IMR-90 (cell line): ENCODE data around the gene OR1M1. TPM values are rescaled to one million over a fixed set of nuclear protein-coding genes. Genes with fewer than 3 reads are reported as not detected.

Experiments used
- ATAC-seq: fragments of 200-7000 bp; cut with Tn5 transposase; 2 replicates; pipeline ENCODE4 v1.9.1; 2020; ENCODE audit warnings: low read depth, mild to moderate bottlenecking, moderate library complexity
- BruUV-seq: library from RNA; stranded (reverse); fragments of 400-500 nt; replicated peaks from 2 replicates; lab custom pipeline; 2021; lab: Mats Ljungman, UMichigan
- CTCF ChIA-PET: fragments of 300-600 bp; formaldehyde crosslinking; extraction: SDS; loops from one replicate; lab custom pipeline; 2021; ENCODE audit warnings: antibody characterized with exemption; lab: Yijun Ruan, JAX
- POLR2A ChIA-PET: fragments of 300-600 bp; sonication (Branson Sonifier 250); formaldehyde crosslinking; loops from one replicate; lab custom pipeline; 2022; ENCODE audit warnings: antibody characterized with exemption; ENCODE audit not compliant: unreplicated experiment; lab: Charles Lee
- DNase-seq: peaks from one replicate; pipeline ENCODE4 v3.0.0; 2013
- H2AFZ ChIP-seq: replicated peaks from 2 replicates; pipeline ENCODE3; 2013; ENCODE audit warnings: low read length, mild to moderate bottlenecking; ENCODE audit not compliant: poor library complexity
- H2AK5ac ChIP-seq: 2 replicates; pipeline ENCODE4 v1.6.1; 2013; ENCODE audit warnings: low read depth, low read length, inconsistent platforms
- H2AK9ac ChIP-seq: replicated peaks from 2 replicates; pipeline ENCODE3; 2013; ENCODE audit warnings: mild to moderate bottlenecking, low read depth, low read length, moderate library complexity; ENCODE audit not compliant: poor library complexity
- H2BK120ac ChIP-seq: 2 replicates; pipeline ENCODE4 v1.6.1; 2013; ENCODE audit warnings: low read depth, low read length, inconsistent platforms
- H2BK15ac ChIP-seq: 3 replicates; pipeline ENCODE4 v1.6.1; 2013; ENCODE audit warnings: low read depth, low read length, inconsistent platforms
- H2BK20ac ChIP-seq: 2 replicates; pipeline ENCODE4 v1.6.1; 2013; ENCODE audit warnings: low read depth, mild to moderate bottlenecking, inconsistent platforms, low read length, moderate library complexity
- H2BK5ac ChIP-seq: 2 replicates; pipeline ENCODE4 v1.6.1; 2013; ENCODE audit warnings: mild to moderate bottlenecking, low read depth, low read length, inconsistent platforms; ENCODE audit not compliant: poor library complexity, severe bottlenecking
- H3K14ac ChIP-seq: replicated peaks from 2 replicates; pipeline ENCODE4 v1.6.1; 2013; ENCODE audit warnings: low read depth, low read length, inconsistent platforms
- H3K18ac ChIP-seq: 2 replicates; pipeline ENCODE4 v1.6.1; 2013; ENCODE audit warnings: low read depth, low read length, control low read depth
- H3K23ac ChIP-seq: 2 replicates; pipeline ENCODE4 v1.6.1; 2013; ENCODE audit warnings: low read depth, low read length, inconsistent platforms
- H3K27ac ChIP-seq: 2 replicates; pipeline ENCODE4 v1.5.1; 2013; ENCODE audit warnings: mild to moderate bottlenecking, control low read depth, low read length; ENCODE audit not compliant: insufficient read depth
- H3K27me3 ChIP-seq: 2 replicates; pipeline ENCODE4 v1.6.1; 2013; ENCODE audit warnings: low read length; ENCODE audit not compliant: control insufficient read depth, insufficient read depth
- H3K36me3 ChIP-seq: 2 replicates; pipeline ENCODE4 v1.6.1; 2013; ENCODE audit warnings: low read length, mixed read lengths; ENCODE audit not compliant: control insufficient read depth, insufficient read depth
- H3K4ac ChIP-seq: 2 replicates; pipeline ENCODE4 v1.6.1; 2013; ENCODE audit warnings: low read depth, low read length, inconsistent platforms
- H3K4me1 ChIP-seq: 2 replicates; pipeline ENCODE4 v1.6.1; 2013; ENCODE audit warnings: low read length, mixed read lengths; ENCODE audit not compliant: control insufficient read depth, insufficient read depth
- H3K4me2 ChIP-seq: 2 replicates; pipeline ENCODE4 v1.6.1; 2013; ENCODE audit warnings: low read depth, mild to moderate bottlenecking, control low read depth, low read length, moderate library complexity
- H3K4me3 ChIP-seq: 2 replicates; pipeline ENCODE4 v1.5.1; 2013; ENCODE audit warnings: low read depth, mild to moderate bottlenecking, control low read depth, low read length, moderate library complexity; ENCODE audit not compliant: insufficient read depth
- H3K56ac ChIP-seq: 2 replicates; pipeline ENCODE4 v1.6.1; 2013; ENCODE audit warnings: low read length, inconsistent platforms; ENCODE audit not compliant: insufficient read depth; ENCODE audit errors: extremely low read depth
- H3K79me1 ChIP-seq, 2 experiments: 2 replicates each; pipeline ENCODE4 v1.6.1; 2013; ENCODE audit warnings: low read length in 2 of 2, inconsistent platforms in 1 of 2, low read depth in 1 of 2
- H3K9ac ChIP-seq: 2 replicates; pipeline ENCODE4 v1.6.1; 2013; ENCODE audit warnings: low read depth, low read length, control low read depth
- H3K9me1 ChIP-seq: 2 replicates; pipeline ENCODE4 v1.6.1; 2013; ENCODE audit warnings: low read length, inconsistent platforms; ENCODE audit not compliant: insufficient read depth
- H3K9me3 ChIP-seq: 2 replicates; pipeline ENCODE4 v1.6.1; 2013; ENCODE audit warnings: low read length; ENCODE audit not compliant: control insufficient read depth, insufficient read depth
- H4K20me1 ChIP-seq: 2 replicates; pipeline ENCODE4 v1.6.1; 2013; ENCODE audit warnings: low read length, inconsistent platforms; ENCODE audit not compliant: insufficient read depth
- H4K5ac ChIP-seq: 2 replicates; pipeline ENCODE4 v1.6.1; 2013; ENCODE audit warnings: mild to moderate bottlenecking, low read depth, low read length, control low read depth
- H4K8ac ChIP-seq, 2 experiments: 2 replicates each; pipeline ENCODE4 v1.6.1; 2013; ENCODE audit warnings: low read depth in 2 of 2, low read length in 2 of 2, control low read depth in 1 of 2, inconsistent platforms in 1 of 2
- H4K91ac ChIP-seq: 2 replicates; pipeline ENCODE4 v1.6.1; 2013; ENCODE audit warnings: low read depth, low read length, inconsistent platforms; ENCODE audit not compliant: insufficient read depth
- BHLHE40 ChIP-seq: fragments of 150-350 bp; IDR thresholded peaks from 2 replicates; pipeline ENCODE4 v1.6.1; 2016; ENCODE audit warnings: mild to moderate bottlenecking, low read depth, low read length
- CHD1 ChIP-seq: IDR thresholded peaks from 2 replicates; pipeline ENCODE4 v1.6.1; 2012; ENCODE audit warnings: low read depth, low read length, improper control_type of control experiment
- FOS ChIP-seq: fragments of 150-350 bp; IDR thresholded peaks from 2 replicates; pipeline ENCODE4 v1.6.1; 2016; ENCODE audit warnings: low read depth, low read length
- MAFK ChIP-seq: IDR thresholded peaks from 2 replicates; pipeline ENCODE4 v1.6.1; 2012; ENCODE audit warnings: low read depth, low read length, improper control_type of control experiment
- MAZ ChIP-seq: IDR thresholded peaks from 2 replicates; pipeline ENCODE4 v1.6.1; 2012; ENCODE audit warnings: low read depth, mild to moderate bottlenecking, low read length, improper control_type of control experiment, moderate library complexity, borderline replicate concordance
- MXI1 ChIP-seq: IDR thresholded peaks from 2 replicates; pipeline ENCODE4 v1.6.1; 2012; ENCODE audit warnings: low read depth, mild to moderate bottlenecking, low read length, moderate library complexity, borderline replicate concordance
- POLR2A ChIP-seq: IDR thresholded peaks from 2 replicates; pipeline ENCODE4 v1.6.1; 2012; ENCODE audit warnings: mild to moderate bottlenecking, low read depth, low read length
- RAD21 ChIP-seq: IDR thresholded peaks from 2 replicates; pipeline ENCODE4 v1.6.1; 2012; ENCODE audit warnings: low read length, improper control_type of control experiment
- SMC3 ChIP-seq: fragments of 150-350 bp; IDR thresholded peaks from 2 replicates; pipeline ENCODE4 v1.6.1; 2016; ENCODE audit warnings: low read depth, mild to moderate bottlenecking, antibody characterized with exemption, low read length, moderate library complexity
- WGBS, 2 experiments: methylation state at CpG; one replicate each; pipeline versions ENCODE4 v1.1.5 to v1.1.7; 2013; ENCODE audit warnings: missing lambda C conversion rate in 2 of 2; ENCODE audit not compliant: insufficient read length in 1 of 2; ENCODE audit errors: extremely low coverage in 2 of 2; 5-methylcytosine and 5-hydroxymethylcytosine counted together
- dilution Hi-C: fragments of 300-500 bp; cut with HindIII; formaldehyde crosslinking; loops from one replicate; pipeline ENCODE4 v1.14.3; 2018; ENCODE audit warnings: low sequenced_read_pairs; ENCODE audit not compliant: unreplicated experiment
- in situ Hi-C: fragments of 300-500 bp; cut with MboI; formaldehyde crosslinking; loops from 3 replicates; pipeline ENCODE4 v1.14.3; 2019; ENCODE audit warnings: low sequenced_read_pairs, inconsistent platforms, mixed read lengths
- intact Hi-C: fragments of 100-400 bp; cut with micrococcal nuclease; formaldehyde crosslinking; loops from 2 replicates; pipeline ENCODE4 v1.10.0; 2022
- polyA plus RNA-seq, 3 experiments: library from polyadenylated mRNA; depleted of rRNA; stranded (reverse); fragments of >200 nt; gene quantifications; 2 replicates each; pipeline ENCODE4 v1.2.3, GENCODE V29; 2012; ENCODE audit warnings: low replicate concordance in 1 of 3
- total RNA-seq: library from RNA; depleted of rRNA; stranded (reverse); fragments of >200 nt; gene quantifications from 2 replicates; pipeline ENCODE4 v1.2.3, GENCODE V29; 2012
- TF ChIP-seq, protein P1 (sequence below): fragments of 150-350 bp; IDR thresholded peaks from 2 replicates; pipeline ENCODE4 v1.6.1; 2017; ENCODE audit warnings: mild to moderate bottlenecking, antibody characterized with exemption, low read length, low read depth
- TF ChIP-seq, protein P2 (sequence below): conservative IDR thresholded peaks from 2 replicates; pipeline ENCODE4 v1.5.1; 2012; ENCODE audit warnings: mild to moderate bottlenecking, low read depth, low read length, improper control_type of control experiment

Gene OR1M1
- total and polyA plus RNA-seq, 2 of the 4 experiments (the other 2 are of a cell fraction) = not detected

DNA sequence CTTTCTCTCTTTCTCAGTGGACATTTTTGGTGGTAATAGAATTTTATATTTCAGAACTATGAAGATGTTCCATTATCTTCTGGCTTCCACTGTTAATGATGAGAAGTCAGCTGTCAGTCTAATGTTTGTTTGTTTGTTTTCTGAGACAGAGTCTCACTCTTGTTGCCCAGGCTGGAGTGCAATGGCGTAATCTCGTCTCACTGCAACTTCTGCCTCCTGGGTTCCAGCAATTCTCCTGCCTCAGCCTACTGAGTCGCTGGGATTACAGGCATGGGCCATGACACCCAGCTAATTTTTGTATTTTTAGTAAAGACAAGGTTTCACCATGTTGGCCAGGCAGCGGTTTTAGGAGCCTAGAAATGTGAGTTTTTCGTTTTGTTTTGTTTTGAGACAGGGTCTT lies 58.1 kb downstream of the OR1M1 start:
- Histone ChIP-seq H3K4me1 (no peaks in the 10 kb centered on the region), H4K20me1 (peaks cover 11% of the 10 kb centered on the region), H3K27me3 (no peaks in the 10 kb centered on the region), H2BK5ac (no peak overlapping the region), H3K56ac (no peak overlapping the region), H2BK120ac (no peak overlapping the region), H3K4me2 (no peak overlapping the region), H2BK15ac (no peak overlapping the region), H2AK5ac (no peak overlapping the region), H2BK20ac (no peak overlapping the region), H3K9me1 (no peaks in the 10 kb centered on the region), H3K4me3 (no peak overlapping the region), H3K27ac (no peak overlapping the region), H3K23ac (no peak overlapping the region), H3K9ac (no peak overlapping the region), H4K5ac (no peak overlapping the region), H4K8ac (no peak overlapping the region), H2AK9ac (no peak overlapping the region), H2AFZ (no peak overlapping the region), H3K9me3 (peaks cover 29% of the 10 kb centered on the region), H4K91ac (no peak overlapping the region), H3K36me3 (peaks cover 19% of the 10 kb centered on the region), H3K79me1 (peaks cover 5 to 12% of the 10 kb centered on the region in 2 experiments), H3K4ac (no peak overlapping the region), H3K14ac (no peak overlapping the region), H3K18ac (no peak overlapping the region)
- dilution Hi-C loops (no loop called here), intact Hi-C loops (loop anchor here (5.0 kb wide), 1 partner anchor 162 kb away; the partner anchor contains the start of gene ZNF699), in situ Hi-C loops (loop anchor here (25.0 kb wide), 1 partner anchor 917 kb away; no protein-coding TSS in a partner anchor)
- no peak for DNase-seq
- BruUV-seq = no TSS peak
- TF ChIP-seq, protein P1, sequence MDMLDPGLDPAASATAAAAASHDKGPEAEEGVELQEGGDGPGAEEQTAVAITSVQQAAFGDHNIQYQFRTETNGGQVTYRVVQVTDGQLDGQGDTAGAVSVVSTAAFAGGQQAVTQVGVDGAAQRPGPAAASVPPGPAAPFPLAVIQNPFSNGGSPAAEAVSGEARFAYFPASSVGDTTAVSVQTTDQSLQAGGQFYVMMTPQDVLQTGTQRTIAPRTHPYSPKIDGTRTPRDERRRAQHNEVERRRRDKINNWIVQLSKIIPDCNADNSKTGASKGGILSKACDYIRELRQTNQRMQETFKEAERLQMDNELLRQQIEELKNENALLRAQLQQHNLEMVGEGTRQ = no peak
- TF ChIP-seq MAZ (no peak), CHD1 (no peak), FOS (no peak), BHLHE40 (no peak), MAFK (no peak), MXI1 (no peak), RAD21 (no peak), SMC3 (no peak), POLR2A (no peak)
- TF ChIP-seq, protein P2, sequence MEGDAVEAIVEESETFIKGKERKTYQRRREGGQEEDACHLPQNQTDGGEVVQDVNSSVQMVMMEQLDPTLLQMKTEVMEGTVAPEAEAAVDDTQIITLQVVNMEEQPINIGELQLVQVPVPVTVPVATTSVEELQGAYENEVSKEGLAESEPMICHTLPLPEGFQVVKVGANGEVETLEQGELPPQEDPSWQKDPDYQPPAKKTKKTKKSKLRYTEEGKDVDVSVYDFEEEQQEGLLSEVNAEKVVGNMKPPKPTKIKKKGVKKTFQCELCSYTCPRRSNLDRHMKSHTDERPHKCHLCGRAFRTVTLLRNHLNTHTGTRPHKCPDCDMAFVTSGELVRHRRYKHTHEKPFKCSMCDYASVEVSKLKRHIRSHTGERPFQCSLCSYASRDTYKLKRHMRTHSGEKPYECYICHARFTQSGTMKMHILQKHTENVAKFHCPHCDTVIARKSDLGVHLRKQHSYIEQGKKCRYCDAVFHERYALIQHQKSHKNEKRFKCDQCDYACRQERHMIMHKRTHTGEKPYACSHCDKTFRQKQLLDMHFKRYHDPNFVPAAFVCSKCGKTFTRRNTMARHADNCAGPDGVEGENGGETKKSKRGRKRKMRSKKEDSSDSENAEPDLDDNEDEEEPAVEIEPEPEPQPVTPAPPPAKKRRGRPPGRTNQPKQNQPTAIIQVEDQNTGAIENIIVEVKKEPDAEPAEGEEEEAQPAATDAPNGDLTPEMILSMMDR = no peak
- POLR2A ChIA-PET = no interaction called here
- no peak for ATAC-seq
- CTCF ChIA-PET = no interaction called here
- 100% methylated on average over 1 of the region's 5 CpGs; no CpG with 5 or more reads in 1 of the 2 experiments for WGBS, 2 experiments
